Spleen (tissue), 7 donors: ENCODE measurements around the gene GPBAR1.

Source experiments
- POLR2A ChIP-seq, 3 donors: fragments of 450-650 bp; IDR thresholded peaks; one replicate each; pipeline ENCODE4 v1.5.1; 2017; ENCODE audit warnings: antibody characterized with exemption in 3 of 3, mild to moderate bottlenecking in 1 of 3
- TF ChIP-seq, protein P1 (sequence below), 11 experiments: fragments of 200-600 bp in 7 of 11; fragments of 450-650 bp in 4 of 11; sonication (generic) in 4 of 11; IDR thresholded peaks in 8 of 11; conservative IDR thresholded peaks in 3 of 11; 1 replicate in 7 of 11; 2 replicates in 4 of 11; pipeline versions ENCODE4 v1.4.0 to v1.8.0; 2016 to 2021; ENCODE audit warnings: antibody characterized with exemption in 11 of 11, inconsistent platforms in 4 of 11, mild to moderate bottlenecking in 1 of 11
- donor health status: DM: no; HTN: no; CAD: no; lungs with moderate emphysema.
- donor health status: DM: no; HTN: no; CAD: no.
- donor health status: DM: no; HTN: no; CAD: no.

GRCh38 chr2:218265626-218266025 lies 4.8 kb downstream of the GPBAR1 start:
- TF ChIP-seq POLR2A (IDR thresholded peaks at IDR 0.05), result no peak
- TF ChIP-seq, protein P1, sequence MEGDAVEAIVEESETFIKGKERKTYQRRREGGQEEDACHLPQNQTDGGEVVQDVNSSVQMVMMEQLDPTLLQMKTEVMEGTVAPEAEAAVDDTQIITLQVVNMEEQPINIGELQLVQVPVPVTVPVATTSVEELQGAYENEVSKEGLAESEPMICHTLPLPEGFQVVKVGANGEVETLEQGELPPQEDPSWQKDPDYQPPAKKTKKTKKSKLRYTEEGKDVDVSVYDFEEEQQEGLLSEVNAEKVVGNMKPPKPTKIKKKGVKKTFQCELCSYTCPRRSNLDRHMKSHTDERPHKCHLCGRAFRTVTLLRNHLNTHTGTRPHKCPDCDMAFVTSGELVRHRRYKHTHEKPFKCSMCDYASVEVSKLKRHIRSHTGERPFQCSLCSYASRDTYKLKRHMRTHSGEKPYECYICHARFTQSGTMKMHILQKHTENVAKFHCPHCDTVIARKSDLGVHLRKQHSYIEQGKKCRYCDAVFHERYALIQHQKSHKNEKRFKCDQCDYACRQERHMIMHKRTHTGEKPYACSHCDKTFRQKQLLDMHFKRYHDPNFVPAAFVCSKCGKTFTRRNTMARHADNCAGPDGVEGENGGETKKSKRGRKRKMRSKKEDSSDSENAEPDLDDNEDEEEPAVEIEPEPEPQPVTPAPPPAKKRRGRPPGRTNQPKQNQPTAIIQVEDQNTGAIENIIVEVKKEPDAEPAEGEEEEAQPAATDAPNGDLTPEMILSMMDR (IDR thresholded peaks at IDR 0.05 in 8 of 11, conservative IDR thresholded peaks at IDR 0.05 in 3 of 11), result no peak
